ENCODE results near the gene IZUMO4.

The IZUMO4 gene

GRCh38 chr19:2101417-2102335 lies 5.0 kb downstream of the IZUMO4 start:
- Mint-ChIP-seq H3K9me3 (no peaks in the 10 kb centered on the region), H3K4me3 (no peak overlapping the region), H3K27me3 (ENCODE audit: low read depth) (no peaks in the 10 kb centered on the region), H3K36me3 (ENCODE audit: low read depth) (peaks cover 47% of the 10 kb centered on the region), H3K27ac (no peak overlapping the region), H3K4me1 (peaks cover 4% of the 10 kb centered on the region)
- TF ChIP-seq CTCF (IDR thresholded peaks at IDR 0.05; ENCODE audit: unreplicated experiment in 3 of 3) = no peak

- Mint-ChIP-seq H3K27me3 (ENCODE audit: low read depth) (no peaks in the 10 kb centered on the region), H3K36me3 (ENCODE audit: low read depth) (peaks cover 60% of the 10 kb centered on the region), H3K9me3 (no peaks in the 10 kb centered on the region), H3K4me3 (no peak overlapping the region), H3K27ac (no peak overlapping the region), H3K4me1 (no peaks in the 10 kb centered on the region)
- TF ChIP-seq CTCF (IDR thresholded peaks at IDR 0.05; ENCODE audit: unreplicated experiment in 3 of 3) = no peak
Observed at GRCh38 chr19:2103045-2103707, 6.5 kb downstream of the IZUMO4 start.

GRCh38 chr19:2108251-2109016 lies 11.7 kb downstream of the IZUMO4 start:
- H3K4me1 Mint-ChIP-seq = no peaks in the 10 kb centered on the region

GRCh38 chr19:2109046-2109864 lies 12.5 kb downstream of the IZUMO4 start:
- no peak for TF ChIP-seq CTCF (IDR thresholded peaks at IDR 0.05; ENCODE audit: unreplicated experiment in 3 of 3)
- Mint-ChIP-seq H3K27me3 (ENCODE audit: low read depth) (no peaks in the 10 kb centered on the region), H3K27ac (no peak overlapping the region), H3K4me1 (no peaks in the 10 kb centered on the region), H3K4me3 (no peak overlapping the region), H3K9me3 (no peaks in the 10 kb centered on the region), H3K36me3 (ENCODE audit: low read depth) (peaks cover 54% of the 10 kb centered on the region)

More at GRCh38 chr19:2108251-2109016, 11.7 kb downstream of the IZUMO4 start:
- Mint-ChIP-seq H3K27me3 (ENCODE audit: low read depth) (no peaks in the 10 kb centered on the region), H3K36me3 (ENCODE audit: low read depth) (peaks cover 56% of the 10 kb centered on the region), H3K9me3 (no peaks in the 10 kb centered on the region), H3K27ac (no peak overlapping the region), H3K4me3 (no peak overlapping the region)
- no peak for TF ChIP-seq CTCF (IDR thresholded peaks at IDR 0.05; ENCODE audit: unreplicated experiment in 3 of 3)

- Mint-ChIP-seq H3K9me3 (no peaks in the 10 kb centered on the region), H3K36me3 (ENCODE audit: low read depth) (peaks cover 50% of the 10 kb centered on the region), H3K27me3 (ENCODE audit: low read depth) (no peaks in the 10 kb centered on the region), H3K4me3 (no peak overlapping the region), H3K27ac (no peak overlapping the region), H3K4me1 (no peaks in the 10 kb centered on the region)
- no peak for TF ChIP-seq CTCF (IDR thresholded peaks at IDR 0.05; ENCODE audit: unreplicated experiment in 3 of 3)
Observed at GRCh38 chr19:2110822-2111221, 14.1 kb downstream of the IZUMO4 start.
